ENCODE measurements around the gene NEDD9. TPM values are rescaled to one million over a fixed set of nuclear protein-coding genes. Genes with fewer than 3 reads are reported as not detected.

Gene NEDD9
- total RNA-seq (ENCODE audit: low replicate concordance) = 2.6 and 17.1 TPM in 2 replicates

DNA sequence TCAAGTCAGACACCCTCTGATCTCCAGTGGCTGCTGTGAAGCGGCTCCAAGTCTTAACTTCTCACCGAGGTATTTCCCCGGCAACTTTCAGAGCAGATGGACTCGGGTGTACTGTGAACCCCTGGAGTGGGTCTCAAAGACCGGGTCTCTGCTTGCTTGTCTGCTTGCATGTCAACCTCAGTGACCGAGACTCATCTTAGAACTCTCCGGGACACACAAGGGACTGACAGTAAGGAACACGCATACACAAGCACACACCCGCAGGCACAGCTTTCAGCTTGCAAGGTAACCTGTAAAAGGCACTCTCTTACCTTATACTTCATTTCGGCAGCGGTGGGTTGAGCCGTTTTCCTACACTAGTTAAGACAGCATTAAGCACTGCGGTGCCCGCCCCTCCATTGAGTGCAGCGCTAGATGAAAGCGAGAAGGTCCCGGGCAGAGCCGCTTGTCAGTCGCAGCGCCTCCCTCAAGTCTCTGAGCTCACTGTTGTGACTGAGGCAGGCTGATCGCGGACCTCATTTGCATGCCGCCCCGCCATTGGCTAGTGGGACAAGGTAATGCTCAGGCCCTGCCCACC is at the start of gene NEDD9:
NEDD9 (minus strand) TSS at position 476 of the 577 bp plus-strand sequence; CDS start at position 323, 153 bp downstream.

Other genes with a start within 250 kb of the NEDD9 start
- 0.12 TPM in 1 of 2 replicates, not detected in the other for gene ELOVL2, start 188.4 kb downstream of the NEDD9 start, total RNA-seq (ENCODE audit: low replicate concordance)
- gene SMIM13, start 138.8 kb downstream of the NEDD9 start, total RNA-seq (ENCODE audit: low replicate concordance) = 4.1 and 7.7 TPM in 2 replicates
- not detected in 2 replicates for gene ERVFRD-1, start 120.9 kb downstream of the NEDD9 start, total RNA-seq (ENCODE audit: low replicate concordance)